Psoas muscle (tissue), 8 donors: ENCODE results near the gene TIGD3. TPM values are rescaled to one million over a fixed set of nuclear protein-coding genes. Genes with fewer than 3 reads are reported as not detected.
A peak's percentile ranks its signal among the peaks of the same experiment; 100 is the strongest.

Experiments
- ATAC-seq, 4 donors: fragments of 200-7000 bp; cut with Tn5 transposase; one replicate each; pipeline ENCODE4 v1.9.1; 2020; ENCODE audit warnings: moderate library complexity in 3 of 4, mild to moderate bottlenecking in 2 of 4
- DNase-seq, 2 donors: peaks; one replicate each; pipeline ENCODE4 v3.0.0-alpha.2; 2020
- H3K27ac ChIP-seq: fragments of 200-600 bp; one replicate; pipeline ENCODE4 v1.8.0; 2022
- H3K27me3 ChIP-seq, 3 donors: fragments of 200-600 bp in 1 of 3; one replicate each; pipeline versions ENCODE4 v1.6.1 to v1.8.0; 2013 to 2022; ENCODE audit warnings: low read length in 2 of 3, mild to moderate bottlenecking in 2 of 3, moderate library complexity in 1 of 3; ENCODE audit not compliant: insufficient read depth in 3 of 3
- H3K36me3 ChIP-seq, 2 donors: fragments of 200-600 bp in 1 of 2; one replicate each; pipeline versions ENCODE4 v1.6.1 to v1.8.0; 2013 to 2022; ENCODE audit warnings: low read depth in 1 of 2, mild to moderate bottlenecking in 1 of 2, moderate library complexity in 1 of 2; ENCODE audit not compliant: insufficient read depth in 1 of 2
- H3K4me1 ChIP-seq: fragments of 200-600 bp; one replicate; pipeline ENCODE4 v1.8.0; 2022
- H3K4me3 ChIP-seq: fragments of 200-600 bp; one replicate; pipeline ENCODE4 v1.8.0; 2022; ENCODE audit warnings: mild to moderate bottlenecking
- H3K9me3 ChIP-seq: fragments of 200-600 bp; one replicate; pipeline ENCODE4 v1.8.0; 2022
- WGBS, 3 donors: extraction: QIAGEN DNeasy Blood & Tissue Kit; methylation state at CpG; one replicate each; pipeline versions ENCODE4 v1.1.6 to v1.1.7; 2013; 5-methylcytosine and 5-hydroxymethylcytosine counted together
- intact Hi-C, 2 donors: fragments of 100-400 bp; cut with DNase I; formaldehyde crosslinking; loops; one replicate each; pipeline versions ENCODE4 v1.11.0 to v1.14.2; 2022
- polyA plus RNA-seq, 3 donors: library from polyadenylated mRNA; stranded (reverse); fragments of 200-250 nt; gene quantifications; one replicate each; pipeline ENCODE4 v1.2.3, GENCODE V29; 2013
- total RNA-seq, 4 donors: library from RNA; stranded (reverse); fragmentation: NEBNext Ultra II Directional in 2 of 4; extraction: Animal tissue kit (Norgen Biotek cat#: 25700) in 2 of 4; gene quantifications; one replicate each; pipeline versions ENCODE4 v1.2.1 to v1.2.4, GENCODE V29; 2021 to 2023
- TF ChIP-seq, protein P1 (sequence below): fragments of 200-600 bp; IDR thresholded peaks from one replicate; pipeline ENCODE4 v1.8.0; 2022; ENCODE audit warnings: antibody characterized with exemption
- donor health status: healthy with polysubstance abuse.
- donor health status: DM: no; HTN: no; CAD: no; lungs with moderate emphysema.
- donor health status: Bipolar disorder and iron deficiency.
- donor health status: healthy.
- donor health status: DM: yes; HTN: yes; CAD: no.
- donor health status: DM: no; HTN: no; CAD: no.
- donor health status: DM: no; HTN: no; CAD: no.
- donor health status: DM: yes; HTN: yes; CAD: no.

The TIGD3 gene
- total and polyA plus RNA-seq, 7 donors, result 0.05 to 0.25 (median 0.09) TPM; not detected in 3

DNA sequence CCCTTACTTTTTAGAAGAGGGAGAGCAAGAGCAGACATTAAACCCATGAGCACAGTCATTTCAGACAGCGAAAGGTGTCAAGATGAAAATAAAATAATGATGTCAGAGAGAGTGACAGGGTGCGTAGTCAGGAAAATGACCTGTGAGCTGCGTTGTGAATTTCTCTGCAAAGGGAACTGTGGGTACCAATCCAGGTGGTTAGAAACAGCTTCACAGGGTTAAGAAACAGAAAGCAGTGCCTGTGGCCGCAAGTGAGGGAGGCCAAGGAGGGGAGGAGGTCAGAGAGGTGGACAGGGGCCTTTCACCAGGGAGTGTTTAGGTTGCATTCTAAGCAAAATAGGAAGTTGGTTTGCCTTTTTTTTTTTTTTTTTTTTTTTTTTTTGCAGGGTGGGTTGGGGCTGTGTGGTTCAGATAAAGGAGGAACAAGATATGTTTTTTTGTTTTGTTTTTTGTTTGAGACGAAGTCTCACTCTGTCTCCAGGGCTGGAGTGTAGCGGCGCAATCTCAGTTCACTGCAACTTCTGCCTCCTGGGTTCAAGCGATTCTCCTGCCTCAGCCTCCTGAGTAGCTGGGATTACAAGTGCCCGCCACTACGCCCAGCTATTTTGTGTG is 7.9 kb downstream of the TIGD3 start:
- no peaks in the 10 kb centered on the region for H3K27me3 ChIP-seq
- H3K36me3 ChIP-seq, result no peaks in the 10 kb centered on the region
- no peak for DNase-seq
- TF ChIP-seq, protein P1, sequence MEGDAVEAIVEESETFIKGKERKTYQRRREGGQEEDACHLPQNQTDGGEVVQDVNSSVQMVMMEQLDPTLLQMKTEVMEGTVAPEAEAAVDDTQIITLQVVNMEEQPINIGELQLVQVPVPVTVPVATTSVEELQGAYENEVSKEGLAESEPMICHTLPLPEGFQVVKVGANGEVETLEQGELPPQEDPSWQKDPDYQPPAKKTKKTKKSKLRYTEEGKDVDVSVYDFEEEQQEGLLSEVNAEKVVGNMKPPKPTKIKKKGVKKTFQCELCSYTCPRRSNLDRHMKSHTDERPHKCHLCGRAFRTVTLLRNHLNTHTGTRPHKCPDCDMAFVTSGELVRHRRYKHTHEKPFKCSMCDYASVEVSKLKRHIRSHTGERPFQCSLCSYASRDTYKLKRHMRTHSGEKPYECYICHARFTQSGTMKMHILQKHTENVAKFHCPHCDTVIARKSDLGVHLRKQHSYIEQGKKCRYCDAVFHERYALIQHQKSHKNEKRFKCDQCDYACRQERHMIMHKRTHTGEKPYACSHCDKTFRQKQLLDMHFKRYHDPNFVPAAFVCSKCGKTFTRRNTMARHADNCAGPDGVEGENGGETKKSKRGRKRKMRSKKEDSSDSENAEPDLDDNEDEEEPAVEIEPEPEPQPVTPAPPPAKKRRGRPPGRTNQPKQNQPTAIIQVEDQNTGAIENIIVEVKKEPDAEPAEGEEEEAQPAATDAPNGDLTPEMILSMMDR, result no peak
- intact Hi-C loops, result no loop called here
- no peak for ATAC-seq
- H3K27ac ChIP-seq, result no peak overlapping the region
- WGBS, 3 donors, result 82 to 88% (median 82%) methylated on average over 10 of the region's 10 CpGs
- no peak overlapping the region for H3K4me3 ChIP-seq
- H3K9me3 ChIP-seq, result no peaks in the 10 kb centered on the region
- peaks cover 15% of the 10 kb centered on the region for H3K4me1 ChIP-seq

DNA sequence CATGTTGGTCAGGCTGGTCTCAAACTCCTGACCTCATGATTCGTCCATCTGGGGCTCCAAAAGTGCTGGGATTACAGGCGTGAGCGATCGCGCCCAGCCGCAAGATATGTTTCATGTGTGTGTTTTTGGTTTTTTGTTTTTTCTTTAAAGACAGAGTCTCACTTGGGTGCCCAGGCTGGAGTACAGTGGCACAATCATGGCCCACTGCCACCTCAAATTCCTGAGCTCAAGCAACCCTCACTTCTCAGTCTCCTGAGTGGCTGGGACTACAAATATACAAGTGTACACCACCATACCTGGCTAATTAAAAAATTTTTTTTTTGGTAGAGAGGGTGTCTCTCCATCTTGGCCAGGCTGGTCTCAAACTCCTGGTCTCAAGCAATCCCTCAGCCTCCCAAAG is 8.4 kb downstream of the TIGD3 start:
- 89 to 94% (median 90%) methylated on average over 6 of the region's 6 CpGs for WGBS, 3 donors
- no peak for ATAC-seq
- Histone ChIP-seq H3K27ac (no peak overlapping the region), H3K4me3 (no peak overlapping the region), H3K9me3 (no peaks in the 10 kb centered on the region), H3K36me3 (no peaks in the 10 kb centered on the region), H3K4me1 (peaks cover 17% of the 10 kb centered on the region), H3K27me3 (no peaks in the 10 kb centered on the region)
- TF ChIP-seq, protein P1, result no peak
- intact Hi-C loops, result no loop called here
- no peak for DNase-seq

DNA sequence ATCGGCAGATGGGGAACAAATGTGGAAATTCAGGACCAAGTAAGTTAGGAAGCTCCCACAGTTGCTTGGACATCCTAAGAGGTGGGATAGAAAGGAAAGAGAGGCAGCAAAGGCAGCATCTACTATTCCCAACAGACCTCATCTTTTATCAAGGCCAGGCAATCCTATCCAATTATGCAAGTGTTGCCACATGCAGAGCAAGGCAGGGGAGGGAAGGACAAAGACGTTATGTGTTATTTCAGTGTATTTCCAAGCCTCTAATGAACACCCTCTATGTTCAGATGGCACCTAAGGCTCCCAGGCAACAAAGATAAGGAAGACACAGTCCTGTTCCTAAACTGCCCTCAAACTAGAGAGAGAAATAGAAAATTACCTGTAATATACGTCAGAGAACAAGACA is 9.2 kb downstream of the TIGD3 start:
- Histone ChIP-seq H3K27me3 (no peaks in the 10 kb centered on the region), H3K9me3 (no peaks in the 10 kb centered on the region), H3K27ac (no peak overlapping the region), H3K36me3 (no peaks in the 10 kb centered on the region), H3K4me3 (no peak overlapping the region), H3K4me1 (peaks cover 17% of the 10 kb centered on the region)
- no peak for ATAC-seq
- intact Hi-C loops, result no loop called here
- 66 to 73% (median 73%) methylated on average over 3 of the region's 3 CpGs for WGBS, 3 donors
- TF ChIP-seq, protein P1, result no peak
- DNase-seq, result no peak

DNA sequence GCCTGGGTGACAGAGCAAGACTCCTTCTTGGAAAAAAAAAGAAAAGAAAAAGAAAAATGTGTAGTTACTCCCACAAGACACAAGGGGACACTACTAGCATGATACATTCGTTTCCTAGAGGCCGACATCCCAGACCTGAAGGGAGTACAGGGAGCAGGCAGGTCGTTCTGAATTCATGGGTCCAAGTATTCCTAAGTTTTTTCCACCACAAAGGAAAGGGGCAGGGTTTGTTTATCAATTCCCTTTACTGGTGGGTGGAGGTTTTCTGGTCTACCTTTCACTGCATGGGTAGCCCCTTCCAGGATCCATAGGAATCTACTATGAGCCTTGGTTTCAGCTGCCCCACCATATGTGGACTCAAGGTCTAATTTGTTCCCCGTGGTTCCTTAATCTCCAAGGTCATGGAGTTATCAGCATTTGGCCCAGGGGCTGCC is 11.8 kb downstream of the TIGD3 start:
- H3K4me1 ChIP-seq, result peaks cover 29% of the 10 kb centered on the region
- no peak for DNase-seq
- TF ChIP-seq, protein P1, result peak; percentile 77
- peak; percentile 55 to 70 (median 62) for ATAC-seq
- H3K27me3 ChIP-seq, result no peaks in the 10 kb centered on the region
- intact Hi-C loops, result loop anchor here in 1 of 2 donors (2.0 kb wide), 1 partner anchor 142 kb away; no protein-coding TSS in a partner anchor
- H3K27ac ChIP-seq, result peak overlapping the region; percentile 67
- H3K4me3 ChIP-seq, result peak overlapping the region; percentile 22
- no peaks in the 10 kb centered on the region for H3K36me3 ChIP-seq
- 1 to 5% (median 3%) methylated on average over 4 of the region's 4 CpGs for WGBS, 3 donors
- no peaks in the 10 kb centered on the region for H3K9me3 ChIP-seq

DNA sequence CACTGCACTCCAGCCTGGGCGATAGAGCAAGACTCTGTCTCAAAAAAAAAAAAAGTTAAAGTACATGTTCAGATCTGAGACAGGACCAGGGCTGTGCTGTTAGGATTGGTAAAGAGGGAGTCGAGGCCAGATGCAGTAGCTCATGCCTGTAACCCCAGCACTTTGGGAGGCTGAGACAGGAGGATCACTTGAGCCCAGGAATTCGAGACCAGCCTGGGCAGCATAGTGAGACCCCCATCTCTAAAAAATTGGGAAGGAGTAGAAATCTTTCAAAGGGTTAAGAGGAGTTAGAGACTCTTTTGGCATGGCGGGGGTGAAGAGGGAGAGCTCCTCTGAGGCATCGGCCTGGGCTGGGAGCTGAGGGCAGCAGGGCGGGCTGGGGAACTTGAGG is 16.1 kb downstream of the TIGD3 start:
- DNase-seq (no peak), ATAC-seq (no peak)
- no peaks in the 10 kb centered on the region for H3K36me3 ChIP-seq
- no peak overlapping the region for H3K4me3 ChIP-seq
- H3K27me3 ChIP-seq, result no peaks in the 10 kb centered on the region
- H3K27ac ChIP-seq, result peak overlapping the region; percentile 93
- TF ChIP-seq, protein P1, result no peak
- WGBS, 3 donors, result 55 to 79% (median 59%) methylated on average over 6 of the region's 6 CpGs
- intact Hi-C loops, result no loop called here
- no peaks in the 10 kb centered on the region for H3K9me3 ChIP-seq
- H3K4me1 ChIP-seq, result peaks cover 61% of the 10 kb centered on the region
